Stimulated activated CD4-positive, alpha-beta T cell treated with anti-CD3 and anti-CD28 coated beads, Interleukin-15, amount 100 ng/mL, for 1 hour (primary cell): ENCODE data around the gene CTXN1.
"Not testable (repeated sequence)": the region's sequence is repeated elsewhere in the genome, so short reads cannot be mapped to it uniquely, and the experiment has no call there.

Experiments used
- DNase-seq, 2 donors: peaks; one replicate each; pipeline ENCODE4 v3.0.0-alpha.2; 2020; ENCODE audit warnings: low read depth in 1 of 2, low spot score in 1 of 2

CTXN1 gene

DNA sequence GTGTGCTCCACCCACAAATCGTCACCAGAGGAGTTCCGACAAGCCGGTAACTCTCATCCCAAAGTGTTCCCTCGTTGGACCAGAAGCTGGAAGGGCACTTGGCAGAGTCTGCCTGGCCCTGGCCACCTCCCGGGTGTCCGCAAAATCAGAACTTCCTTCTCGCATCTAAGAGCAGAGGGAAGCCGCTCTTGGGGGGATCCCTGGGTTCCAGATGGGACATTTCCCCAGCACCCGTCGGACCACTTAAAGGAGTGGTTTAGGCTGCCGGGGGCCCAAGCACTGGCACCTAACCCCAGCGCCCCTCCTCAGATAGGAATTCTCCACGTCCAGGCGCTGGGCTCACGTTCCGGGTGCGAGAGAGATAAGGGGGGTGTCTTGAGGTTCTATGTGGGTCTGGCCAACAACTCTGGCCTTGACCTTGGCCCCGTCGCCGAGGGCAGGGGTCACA, 23.1 kb downstream of the CTXN1 start:
- DNase-seq, result no peak

DNA sequence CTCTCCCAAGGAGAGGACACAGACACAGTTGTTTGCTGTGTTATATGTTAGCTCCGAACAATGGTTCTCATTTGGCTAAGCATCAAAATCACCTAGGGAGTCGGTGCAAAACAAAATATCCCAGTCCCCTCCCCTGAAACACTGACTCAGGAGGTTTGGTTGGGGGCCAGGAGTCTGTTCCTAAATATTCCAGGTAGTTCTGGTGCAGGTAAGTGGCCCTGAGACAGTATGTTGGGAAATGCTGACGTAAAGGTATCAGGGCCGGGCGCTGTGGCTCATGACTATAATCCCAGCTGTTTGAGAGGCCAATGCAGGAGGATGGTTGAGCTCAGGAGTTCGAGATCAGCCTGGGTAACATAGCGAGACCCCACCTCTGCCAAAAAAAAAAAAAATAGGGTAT, 24.6 kb downstream of the CTXN1 start:
- no peak for DNase-seq

DNA sequence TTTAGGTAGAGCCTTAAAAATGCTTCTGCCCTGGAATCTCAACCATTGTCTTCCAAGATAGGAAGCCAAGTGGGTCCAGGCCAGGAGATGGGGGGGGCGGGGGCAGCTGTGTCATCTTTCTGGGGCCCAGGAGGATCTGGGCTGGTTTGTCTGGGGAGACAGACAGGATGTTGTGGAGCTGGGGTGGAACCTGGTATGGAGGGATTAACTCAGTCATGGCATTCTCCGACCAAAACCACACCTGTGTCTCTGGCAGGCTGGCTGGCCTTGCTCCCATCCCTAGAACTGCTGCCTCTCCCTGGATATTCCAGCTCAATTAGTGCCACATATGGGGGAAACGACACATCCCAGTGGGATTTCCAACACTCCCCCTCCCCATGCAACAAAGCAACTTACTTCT, 25.0 kb downstream of the CTXN1 start:
- no peak for DNase-seq

DNA sequence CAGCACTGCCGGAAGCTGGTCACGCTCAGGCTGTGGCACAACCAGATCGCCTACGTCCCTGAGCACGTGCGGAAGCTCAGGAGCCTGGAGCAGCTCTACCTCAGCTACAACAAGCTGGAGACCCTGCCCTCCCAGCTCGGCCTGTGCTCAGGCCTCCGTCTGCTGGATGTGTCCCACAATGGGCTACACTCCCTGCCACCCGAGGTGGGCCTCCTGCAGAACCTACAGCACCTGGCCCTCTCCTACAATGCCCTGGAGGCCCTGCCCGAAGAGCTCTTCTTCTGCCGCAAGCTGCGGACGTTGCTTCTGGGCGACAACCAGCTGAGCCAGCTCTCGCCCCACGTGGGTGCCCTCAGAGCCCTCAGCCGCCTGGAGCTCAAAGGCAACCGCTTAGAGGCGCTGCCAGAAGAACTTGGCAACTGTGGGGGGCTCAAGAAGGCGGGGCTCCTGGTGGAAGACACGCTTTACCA, 25.5 kb downstream of the CTXN1 start:
- DNase-seq, result no peak

DNA sequence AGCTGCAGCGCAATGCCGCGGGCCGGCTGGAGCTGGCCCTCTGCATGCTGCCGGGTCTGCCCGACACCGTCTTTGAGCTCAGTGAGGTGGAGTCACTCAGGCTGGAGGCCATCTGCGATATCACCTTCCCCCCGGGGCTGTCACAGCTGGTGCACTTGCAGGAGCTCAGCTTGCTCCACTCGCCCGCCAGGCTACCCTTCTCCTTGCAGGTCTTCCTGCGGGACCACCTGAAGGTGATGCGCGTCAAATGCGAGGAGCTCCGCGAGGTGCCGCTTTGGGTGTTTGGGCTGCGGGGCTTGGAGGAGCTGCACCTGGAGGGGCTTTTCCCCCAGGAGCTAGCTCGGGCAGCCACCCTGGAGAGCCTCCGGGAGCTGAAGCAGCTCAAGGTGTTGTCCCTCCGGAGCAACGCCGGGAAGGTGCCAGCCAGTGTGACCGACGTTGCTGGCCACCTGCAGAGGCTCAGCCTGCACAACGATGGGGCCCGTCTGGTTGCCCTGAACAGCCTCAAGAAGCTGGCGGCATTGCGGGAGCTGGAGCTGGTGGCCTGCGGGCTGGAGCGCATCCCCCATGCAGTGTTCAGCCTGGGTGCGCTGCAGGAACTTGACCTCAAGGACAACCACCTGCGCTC, 26.1 kb downstream of the CTXN1 start:
- no peak for DNase-seq

DNA sequence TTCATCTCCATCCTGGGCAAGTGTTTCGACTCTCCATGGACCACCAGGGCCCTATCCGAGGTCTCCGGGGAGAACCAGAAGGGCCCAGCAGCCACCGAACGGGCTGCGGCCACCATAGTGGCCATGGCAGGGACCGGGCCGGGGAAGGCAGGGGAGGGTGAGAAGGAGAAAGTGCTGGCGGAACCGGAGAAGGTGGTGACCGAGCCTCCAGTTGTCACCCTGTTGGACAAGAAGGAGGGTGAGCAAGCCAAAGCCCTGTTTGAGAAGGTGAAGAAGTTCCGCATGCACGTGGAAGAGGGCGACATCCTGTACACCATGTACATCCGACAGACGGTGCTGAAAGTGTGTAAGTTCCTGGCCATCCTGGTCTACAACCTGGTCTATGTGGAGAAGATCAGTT, 27.0 kb downstream of the CTXN1 start:
- no peak for DNase-seq

DNA sequence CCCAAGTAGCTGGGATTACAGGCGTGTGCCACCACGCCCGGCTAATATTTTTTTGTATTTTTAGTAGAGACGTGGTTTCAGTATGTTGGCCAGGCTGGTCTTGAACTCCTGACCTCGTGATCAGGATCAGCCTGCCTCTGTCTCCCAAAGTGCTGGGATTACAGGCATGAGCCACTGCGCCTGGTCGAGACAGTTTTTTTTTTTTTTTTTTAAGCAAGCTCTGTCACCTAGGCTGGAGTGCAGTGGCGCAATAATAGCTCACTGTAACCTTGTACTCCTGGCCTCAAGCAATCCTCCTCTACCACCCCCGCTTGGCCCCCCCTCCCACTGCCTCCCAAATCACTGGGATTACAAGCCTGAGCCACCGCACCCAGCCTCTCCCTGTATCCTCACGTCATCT, 28.6 kb downstream of the CTXN1 start:
- no peak for DNase-seq

DNA sequence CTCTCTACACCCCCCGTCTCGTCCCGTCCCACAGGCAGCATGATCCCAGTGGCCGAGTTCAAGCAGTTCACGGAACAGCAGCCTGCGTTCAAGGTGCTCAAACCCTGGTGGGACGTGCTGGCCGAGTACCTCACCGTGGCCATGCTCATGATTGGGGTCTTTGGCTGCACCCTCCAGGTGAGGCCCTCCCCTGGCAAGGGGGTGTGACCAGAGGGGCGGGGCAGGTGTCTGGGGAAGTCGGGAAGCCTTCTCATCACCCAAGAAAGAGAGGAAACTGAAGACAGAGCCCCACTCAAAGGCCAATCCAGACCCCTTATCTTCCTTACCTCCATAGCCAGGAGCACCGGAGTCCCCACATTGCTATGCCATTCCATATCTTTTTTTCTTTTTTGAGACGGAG, 30.4 kb downstream of the CTXN1 start:
- DNase-seq, result no peak

DNA sequence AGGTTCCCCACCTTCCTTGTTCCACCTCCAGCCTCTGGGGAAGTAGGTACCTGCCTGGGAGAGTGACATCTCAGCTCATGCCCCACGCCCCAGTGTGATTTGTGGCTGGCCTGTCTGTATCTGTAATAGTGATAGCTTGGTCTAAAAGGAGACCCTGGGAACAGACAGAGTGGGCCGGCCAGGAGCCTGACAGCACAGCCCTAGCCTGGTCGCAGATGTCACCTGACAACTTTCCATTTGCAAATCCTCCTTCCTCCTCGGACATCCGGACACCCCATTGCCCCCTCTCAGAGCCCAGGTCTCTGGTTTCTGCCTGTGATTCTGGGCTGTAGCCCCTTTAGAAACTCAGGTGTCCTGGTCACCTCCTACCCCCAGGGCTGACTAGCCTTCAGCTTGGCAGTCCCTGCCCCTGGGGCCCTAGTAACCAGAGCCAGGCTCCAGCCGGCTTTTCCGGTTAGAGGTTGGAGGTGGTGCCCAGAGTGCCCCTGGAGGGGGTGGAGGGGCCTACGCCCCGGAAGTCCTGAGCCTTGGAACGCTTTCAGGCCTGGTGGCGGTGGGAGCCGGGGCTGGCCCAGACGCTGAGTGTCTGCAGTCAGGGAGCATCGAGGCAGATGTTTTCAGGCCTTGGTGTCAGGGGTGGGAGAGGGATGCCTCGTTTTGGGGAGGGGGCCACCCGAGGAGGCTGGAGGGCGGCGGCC, 31.2 kb downstream of the CTXN1 start:
- DNase-seq, result no peak

DNA sequence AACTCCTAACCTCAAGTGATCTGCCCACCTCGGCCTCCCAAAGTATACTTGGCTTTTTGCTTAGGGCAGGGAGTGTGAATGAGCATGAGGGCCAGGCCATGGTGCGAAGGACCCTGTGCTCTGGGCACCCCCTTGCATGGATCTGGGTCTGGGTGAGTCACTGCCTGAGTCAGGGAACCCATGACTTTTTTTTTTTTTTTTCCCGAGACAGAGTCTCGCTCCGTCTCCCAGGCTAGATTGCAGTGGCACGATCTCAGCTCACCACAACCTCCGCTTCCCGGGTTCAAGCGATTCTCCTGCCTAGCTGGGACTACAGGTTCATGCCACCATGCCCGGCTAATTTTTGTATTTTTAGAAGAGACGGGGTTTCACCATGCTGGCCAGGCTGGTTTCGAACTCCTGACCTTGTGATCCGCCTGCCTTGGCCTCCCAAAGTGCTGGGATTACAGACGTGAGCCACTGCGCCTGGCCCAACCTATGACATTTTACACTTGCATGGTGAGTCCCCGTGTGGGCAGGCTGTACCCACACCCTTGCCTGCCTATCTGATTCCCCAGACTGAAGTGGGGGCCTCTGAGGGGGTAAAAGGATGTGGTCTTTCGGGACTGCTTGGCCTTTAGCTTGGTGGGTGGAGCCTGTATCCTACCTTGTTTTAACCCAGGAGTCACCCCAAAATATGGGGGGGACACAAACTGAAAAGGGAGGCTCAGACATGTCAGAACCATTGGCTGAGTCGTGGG, 32.4 kb downstream of the CTXN1 start:
- DNase-seq, result not testable (repeated sequence)

DNA sequence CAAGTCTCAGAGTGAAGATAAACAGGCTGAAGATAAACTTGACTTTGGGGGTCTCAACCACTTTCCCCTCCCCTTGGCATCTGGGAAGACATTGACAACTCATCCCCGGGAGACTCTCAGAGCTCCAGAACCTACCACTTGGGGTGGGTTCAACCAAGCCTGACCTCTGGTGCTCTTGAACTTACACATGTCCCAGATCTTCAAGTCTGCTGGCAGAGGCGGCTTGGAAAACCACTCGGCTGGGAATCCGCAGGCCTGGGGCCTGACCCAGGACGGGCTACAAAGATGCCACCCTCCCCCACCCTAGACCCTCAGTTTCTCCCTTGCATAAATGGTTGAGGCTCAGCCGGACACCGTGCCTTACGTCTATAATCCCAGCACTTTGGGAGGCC, 37.1 kb downstream of the CTXN1 start:
- no peak for DNase-seq

DNA sequence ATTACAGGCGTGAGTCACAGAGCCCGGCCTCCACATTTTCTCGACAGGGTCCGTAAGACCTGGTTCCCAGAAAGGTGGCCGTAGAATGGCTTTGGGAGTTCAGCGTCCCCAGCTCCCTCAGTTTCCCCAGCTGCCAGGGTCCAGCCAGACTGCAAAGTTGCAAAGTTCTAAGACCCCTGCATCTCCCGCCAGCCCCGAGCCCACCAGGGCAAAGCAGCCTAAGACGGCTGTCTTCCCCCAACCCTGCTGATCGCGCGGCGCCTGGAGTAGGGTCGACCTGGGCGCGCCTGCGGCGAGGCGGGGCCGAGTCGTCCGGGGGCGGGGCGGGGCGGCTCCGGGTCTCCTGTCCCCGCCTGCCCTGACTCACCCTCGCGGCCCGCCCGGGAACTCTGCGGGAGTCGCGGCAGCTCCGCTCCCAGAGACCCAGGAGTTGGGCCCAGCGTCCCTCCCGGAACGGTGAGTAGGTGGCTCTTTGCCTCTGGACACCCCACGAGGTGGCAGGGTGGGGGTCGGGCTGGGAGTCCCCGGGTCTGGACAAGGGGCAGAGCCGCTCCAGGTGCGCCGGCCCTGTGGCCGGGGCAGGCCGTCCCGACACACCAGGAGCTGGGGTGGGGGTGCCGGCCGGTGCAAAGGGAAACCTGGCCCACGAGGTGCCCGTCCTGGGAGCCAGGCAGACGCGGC, 37.6 kb downstream of the CTXN1 start, which contains the start of gene LRRC8E:
LRRC8E (plus strand) TSS at position 366 of the 681 bp plus-strand sequence. CDS start 7,094 bp downstream, outside the sequence.
- peak in 1 of 2 donors; percentile 41 for DNase-seq

DNA sequence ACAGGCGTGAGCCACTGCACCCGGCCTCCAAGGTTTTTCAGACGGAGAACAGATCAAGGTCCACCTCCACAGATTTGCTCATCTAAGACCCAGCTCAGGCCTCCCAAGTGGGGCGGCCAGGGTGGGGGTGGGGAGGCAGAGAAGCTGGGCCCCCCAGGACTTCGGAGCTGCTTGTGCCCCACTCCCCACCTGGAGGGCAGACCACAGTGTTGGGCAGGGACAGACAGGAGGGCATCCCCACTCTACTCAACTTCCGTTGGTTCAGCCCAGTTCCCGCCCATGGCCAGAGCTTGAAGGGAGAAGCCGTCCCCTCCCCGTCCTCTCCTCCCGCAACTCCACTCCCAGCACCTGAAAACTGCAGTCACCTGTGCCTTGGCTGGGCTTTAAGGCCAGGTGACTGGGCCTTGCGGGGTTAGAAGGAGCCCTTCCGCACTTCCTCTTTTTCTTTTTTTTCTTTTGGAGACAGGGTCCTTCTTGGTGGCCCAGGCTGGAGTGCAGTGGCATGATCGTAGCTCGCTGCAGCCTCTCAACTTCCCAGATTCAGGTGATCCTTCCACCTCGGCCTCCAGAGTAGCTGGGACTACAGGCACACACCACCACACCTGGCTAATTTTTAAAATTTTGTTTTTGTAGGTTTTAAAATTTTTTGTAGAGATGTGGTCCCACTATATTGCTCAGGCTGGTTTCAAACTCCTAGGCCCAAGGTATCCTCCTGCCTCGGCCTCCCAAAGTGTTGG, 38.4 kb downstream of the CTXN1 start:
- DNase-seq, result no peak

DNA sequence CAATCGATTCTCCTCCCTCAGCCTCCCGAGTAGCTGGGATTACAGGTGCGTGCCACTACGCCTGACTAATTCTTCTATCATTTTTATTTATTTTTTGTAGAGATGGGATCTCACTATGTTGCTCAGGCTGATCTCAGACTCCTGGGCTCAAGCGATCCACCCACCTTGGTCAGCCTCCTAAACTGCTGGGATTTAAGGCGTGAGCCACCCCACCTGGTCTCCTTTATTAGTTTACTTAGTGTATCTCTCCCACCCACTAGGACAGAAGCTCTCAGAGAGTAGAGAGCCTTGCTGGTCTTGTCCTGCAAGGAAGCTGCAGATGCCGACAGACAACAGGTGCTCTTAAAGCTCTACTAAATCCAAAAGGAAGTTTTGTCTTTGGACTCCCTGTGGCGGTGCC, 40.1 kb downstream of the CTXN1 start:
- no peak for DNase-seq

DNA sequence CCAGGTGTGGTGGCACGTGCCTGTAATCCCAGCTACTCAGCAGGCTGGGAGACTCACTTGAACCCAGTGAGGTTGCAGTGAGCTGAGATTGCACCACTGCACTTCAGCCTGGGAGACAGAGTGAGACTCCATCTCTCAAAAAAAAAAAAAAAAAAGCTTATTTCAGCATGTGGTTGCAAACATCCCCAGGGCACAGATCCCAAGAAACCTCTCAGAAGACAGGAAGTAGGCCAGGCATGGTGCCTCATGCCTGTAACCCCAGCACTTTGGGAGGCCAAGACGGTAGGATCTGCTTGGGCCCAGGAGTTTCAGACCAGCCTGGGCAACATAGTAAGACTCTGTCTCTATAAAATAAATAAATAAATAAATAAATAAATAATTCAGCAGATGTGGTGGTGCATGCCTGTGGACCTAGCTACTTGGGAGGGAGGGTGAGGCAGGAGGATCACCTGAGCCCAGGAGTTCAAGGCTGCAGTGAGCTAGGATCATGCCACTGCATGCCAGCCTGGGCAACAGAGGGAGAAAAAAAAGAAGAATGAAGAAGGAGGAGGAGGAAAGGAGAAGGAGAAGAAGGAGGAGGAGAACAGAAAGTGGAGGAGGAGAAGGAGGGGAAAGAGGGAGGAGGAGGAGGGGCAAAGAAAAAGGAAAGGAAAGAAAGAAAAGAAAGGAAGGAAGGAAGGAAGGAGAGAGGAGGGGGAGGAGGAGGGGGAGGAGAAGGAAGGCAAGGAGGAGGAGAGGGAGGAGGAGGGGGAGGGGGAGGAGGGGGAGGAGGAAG, 42.0 kb downstream of the CTXN1 start:
- DNase-seq, result no peak

DNA sequence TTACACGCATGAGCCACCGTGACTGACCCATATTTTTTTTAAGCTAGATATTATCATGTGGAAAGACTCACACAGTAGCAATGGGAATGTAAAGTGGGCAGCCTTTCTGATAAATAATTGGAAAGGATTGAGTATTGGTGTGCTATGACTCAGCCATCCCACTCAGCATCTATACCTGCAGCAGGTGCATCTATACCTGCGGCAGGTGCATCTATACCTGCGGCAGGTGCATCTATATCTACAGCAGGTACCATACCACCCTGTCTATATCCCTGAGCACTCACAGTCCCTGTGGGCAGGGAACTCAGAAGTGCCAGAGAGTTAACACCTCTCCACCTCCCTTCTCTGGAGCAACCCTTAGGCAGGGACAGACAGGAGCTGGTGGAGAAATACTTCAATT, 42.8 kb downstream of the CTXN1 start:
- no peak for DNase-seq

DNA sequence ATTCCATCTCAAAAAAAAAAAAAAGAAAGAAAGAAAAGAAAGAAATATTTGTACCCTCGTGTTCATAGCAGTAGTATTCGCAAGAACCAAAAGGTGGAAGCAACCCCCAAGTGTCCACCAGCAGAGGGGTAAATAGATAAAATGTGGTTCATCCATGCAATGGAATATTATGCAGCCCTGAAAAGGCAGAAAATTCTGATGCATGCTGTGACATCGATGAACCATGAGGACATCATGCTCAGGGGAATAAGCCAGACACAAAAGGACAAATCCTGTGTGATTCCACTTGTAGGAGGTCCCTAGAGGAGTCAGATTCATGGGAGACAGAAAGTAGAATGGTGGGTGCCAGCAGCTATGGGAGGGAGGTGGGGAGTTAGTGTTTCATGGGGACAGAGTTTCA, 44.0 kb downstream of the CTXN1 start:
- no peak for DNase-seq

DNA sequence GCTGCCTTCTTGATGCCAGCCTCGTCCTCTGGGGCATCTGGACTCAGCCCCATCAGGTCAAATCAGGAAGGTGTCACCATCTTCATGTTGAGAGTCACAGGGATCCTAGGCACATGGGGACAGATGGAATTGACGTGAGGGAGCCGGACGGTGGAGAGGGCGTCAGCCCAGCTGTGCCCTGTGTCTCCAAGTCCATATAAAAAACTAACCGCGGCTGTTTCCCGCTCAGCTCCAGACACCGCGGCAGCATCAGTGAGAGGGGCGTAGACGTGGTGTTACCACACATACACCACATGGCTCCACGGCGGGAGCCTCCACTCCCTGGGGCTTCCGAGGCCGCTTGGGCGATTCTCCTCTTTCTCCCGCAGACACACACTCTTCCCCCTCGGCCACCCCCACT, 46.1 kb downstream of the CTXN1 start:
- no peak for DNase-seq

DNA sequence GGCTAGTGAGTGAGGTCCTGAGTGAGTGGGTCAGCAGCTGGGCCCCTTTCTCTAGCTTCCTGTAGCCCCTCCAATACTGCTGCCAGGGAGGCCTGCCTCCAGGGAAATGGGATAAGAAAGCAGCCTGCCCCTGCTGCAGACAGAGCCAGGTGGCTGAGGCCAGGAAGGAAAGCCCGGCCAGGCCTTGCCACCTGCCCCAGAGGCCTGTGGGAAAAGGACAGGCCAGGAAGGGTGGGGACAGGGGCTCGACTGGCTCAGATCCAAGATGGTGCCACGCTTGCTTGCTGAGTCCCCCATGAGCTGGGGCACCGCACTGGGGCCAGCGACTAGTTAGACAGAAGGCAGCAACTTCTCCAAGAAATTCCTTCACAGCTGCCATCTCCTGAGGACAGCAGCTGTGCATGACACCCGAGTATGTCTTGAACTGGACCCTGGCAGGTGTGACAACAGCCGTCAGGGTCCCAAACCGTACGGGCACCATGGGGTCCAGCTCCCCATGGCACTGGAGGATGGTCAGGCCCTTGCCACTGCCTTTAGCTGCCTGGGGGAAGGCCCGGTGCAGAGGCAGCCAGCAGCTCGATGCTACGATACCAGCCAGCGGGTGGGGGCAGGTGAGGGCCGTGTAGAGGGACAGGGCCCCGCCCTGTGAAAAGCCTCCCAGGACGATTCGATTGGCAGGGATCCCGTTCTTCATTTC, 46.7 kb downstream of the CTXN1 start:
- DNase-seq, result no peak
